Measurements from ENCODE around the gene CERK. TPM values are rescaled to one million over a fixed set of nuclear protein-coding genes. Genes with fewer than 3 reads are reported as not detected.

The CERK gene
- total and polyA plus RNA-seq, 2 of the 13 experiments (the other 11 are each of a cell fraction or from before 2014, with no cell fraction given), result 40.3 to 41.9 TPM

- TF ChIP-seq ATF7 (IDR thresholded peaks at IDR 0.05) (no peak), ATF7 (CRISPR knock-in tag; IDR thresholded peaks at IDR 0.05) (peak; percentile 67; the same call in 1 of the 2 replicates), ZNF737 (CRISPR knock-in tag; IDR thresholded peaks at IDR 0.05; ENCODE audit: borderline replicate concordance) (0 out of 2 replicates have a peak, but pooled peaks have one; percentile 26), KMT2B (CRISPR knock-in tag; IDR thresholded peaks at IDR 0.05) (peak; percentile 28; the same call in 1 of the 2 replicates), TEAD3 (CRISPR knock-in tag; optimal IDR thresholded peaks at IDR 0.05; ENCODE audit: borderline replicate concordance) (peak; percentile 95), IRF9 (CRISPR knock-in tag; IDR thresholded peaks at IDR 0.05; ENCODE audit: borderline replicate concordance) (0 out of 2 replicates have a peak, but pooled peaks have one; percentile 65), GPN1 (CRISPR knock-in tag; IDR thresholded peaks at IDR 0.05; ENCODE audit: borderline replicate concordance) (no peak), ATF1 (CRISPR knock-in tag; IDR thresholded peaks at IDR 0.05) (peak; percentile 72), FOXA1 (IDR thresholded peaks at IDR 0.05) (no peak), FOXA1 (CRISPR knock-in tag; IDR thresholded peaks at IDR 0.05) (peak; percentile 54), SP2 (CRISPR knock-in tag; IDR thresholded peaks at IDR 0.05) (0 out of 2 replicates have a peak, but pooled peaks have one; percentile 5), PHF21A (CRISPR knock-in tag; IDR thresholded peaks at IDR 0.05) (peak; percentile 79), MYC (CRISPR knock-in tag; IDR thresholded peaks at IDR 0.05; ENCODE audit: borderline replicate concordance) (peak; percentile 96), ZNF432 (CRISPR knock-in tag; IDR thresholded peaks at IDR 0.05; ENCODE audit: borderline replicate concordance) (no peak), U2AF2 (IDR thresholded peaks at IDR 0.05; ENCODE audit: low read depth, low read length) (no peak), CSRNP2 (CRISPR knock-in tag; conservative IDR thresholded peaks at IDR 0.05; ENCODE audit: low read depth) (no peak), ZNF569 (CRISPR knock-in tag; IDR thresholded peaks at IDR 0.05; ENCODE audit: borderline replicate concordance) (no peak), ZBTB49 (CRISPR knock-in tag; IDR thresholded peaks at IDR 0.05; ENCODE audit: borderline replicate concordance) (no peak), TBX3 (IDR thresholded peaks at IDR 0.05; ENCODE audit: borderline replicate concordance) (peak; percentile 53; the same call in 1 of the 2 replicates), RBM22 (optimal IDR thresholded peaks at IDR 0.05; ENCODE audit: low read length) (no peak), ZNF672 (CRISPR knock-in tag; IDR thresholded peaks at IDR 0.05) (no peak), DZIP1 (CRISPR knock-in tag; IDR thresholded peaks at IDR 0.05) (no peak; the same call in 1 of the 2 replicates), DNMT3B (CRISPR knock-in tag; conservative IDR thresholded peaks at IDR 0.05) (peak; percentile 57; the same call in 1 of the 2 replicates)
Observed at GRCh38 chr22:46754110-46754799, 16.2 kb upstream of the CERK start (continued).

Measured in HepG2 (cell line).